HL-60 (cell line): ENCODE measurements around the gene SLC2A9.

ENCODE experiments used
- DNase-seq, 2 experiments: peaks; one replicate each; pipeline ENCODE4 v3.0.0-alpha.2; 2010 to 2020; ENCODE audit warnings: low read depth in 1 of 2, low spot score in 1 of 2
- H3K27ac ChIP-seq: fragments of 250-450 bp; sonication (Bioruptor Pico); replicated peaks from 2 replicates; pipeline ENCODE4 v1.5.1; 2020; ENCODE audit warnings: mild to moderate bottlenecking, moderate library complexity
- H3K27me3 ChIP-seq: fragments of 250-450 bp; sonication (Bioruptor Pico); 2 replicates; pipeline ENCODE4 v1.5.1; 2021; ENCODE audit warnings: mild to moderate bottlenecking, moderate library complexity; ENCODE audit not compliant: insufficient read depth, poor library complexity, severe bottlenecking
- H3K4me3 ChIP-seq: replicated peaks from 2 replicates; pipeline ENCODE4 v1.5.1; 2011; ENCODE audit warnings: mild to moderate bottlenecking, control low read depth, low read length; ENCODE audit not compliant: insufficient read depth
- GABPA ChIP-seq: IDR thresholded peaks from 2 replicates; pipeline ENCODE4 v1.6.1; 2012; ENCODE audit warnings: low read depth
- POLR2AphosphoS5 ChIP-seq: IDR thresholded peaks from 2 replicates; pipeline ENCODE4 v1.6.1; 2012; ENCODE audit warnings: low read depth
- SPI1 ChIP-seq: IDR thresholded peaks from 2 replicates; pipeline ENCODE4 v1.6.1; 2012; ENCODE audit warnings: low read depth, mild to moderate bottlenecking, borderline replicate concordance
- TF ChIP-seq, protein P1 (sequence below): IDR thresholded peaks from 2 replicates; pipeline ENCODE4 v1.6.1; 2012; ENCODE audit warnings: low read depth; ENCODE audit not compliant: insufficient replicate concordance
- TF ChIP-seq, protein P2 (sequence below): IDR thresholded peaks from one replicate; pipeline ENCODE4 v1.5.1; 2011; ENCODE audit warnings: low read length, control low read depth, inconsistent platforms; ENCODE audit not compliant: insufficient read depth

Gene SLC2A9

DNA sequence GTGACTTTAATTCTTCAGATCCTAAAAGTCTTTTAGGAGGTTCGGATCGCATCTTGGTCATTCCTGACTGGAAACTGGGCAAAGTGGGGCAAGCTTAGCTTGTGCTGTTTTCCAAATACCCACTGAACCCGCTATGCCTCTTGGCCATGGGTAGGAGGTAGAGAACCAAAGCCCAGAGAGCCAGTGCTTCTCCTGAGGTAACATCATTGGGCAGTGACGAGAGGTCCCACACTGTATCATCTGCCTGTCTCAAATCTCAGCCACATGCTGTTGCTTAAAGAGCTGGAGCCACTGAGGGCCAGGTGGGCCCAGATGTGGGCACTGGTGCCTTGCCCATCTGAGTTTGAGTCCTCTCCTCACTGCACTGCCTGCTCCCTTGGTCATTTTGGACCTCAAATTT is 68.2 kb downstream of the SLC2A9 start:
- Histone ChIP-seq H3K27ac (no peak overlapping the region), H3K4me3 (no peak overlapping the region), H3K27me3 (no peaks in the 10 kb centered on the region)
- TF ChIP-seq, protein P1, sequence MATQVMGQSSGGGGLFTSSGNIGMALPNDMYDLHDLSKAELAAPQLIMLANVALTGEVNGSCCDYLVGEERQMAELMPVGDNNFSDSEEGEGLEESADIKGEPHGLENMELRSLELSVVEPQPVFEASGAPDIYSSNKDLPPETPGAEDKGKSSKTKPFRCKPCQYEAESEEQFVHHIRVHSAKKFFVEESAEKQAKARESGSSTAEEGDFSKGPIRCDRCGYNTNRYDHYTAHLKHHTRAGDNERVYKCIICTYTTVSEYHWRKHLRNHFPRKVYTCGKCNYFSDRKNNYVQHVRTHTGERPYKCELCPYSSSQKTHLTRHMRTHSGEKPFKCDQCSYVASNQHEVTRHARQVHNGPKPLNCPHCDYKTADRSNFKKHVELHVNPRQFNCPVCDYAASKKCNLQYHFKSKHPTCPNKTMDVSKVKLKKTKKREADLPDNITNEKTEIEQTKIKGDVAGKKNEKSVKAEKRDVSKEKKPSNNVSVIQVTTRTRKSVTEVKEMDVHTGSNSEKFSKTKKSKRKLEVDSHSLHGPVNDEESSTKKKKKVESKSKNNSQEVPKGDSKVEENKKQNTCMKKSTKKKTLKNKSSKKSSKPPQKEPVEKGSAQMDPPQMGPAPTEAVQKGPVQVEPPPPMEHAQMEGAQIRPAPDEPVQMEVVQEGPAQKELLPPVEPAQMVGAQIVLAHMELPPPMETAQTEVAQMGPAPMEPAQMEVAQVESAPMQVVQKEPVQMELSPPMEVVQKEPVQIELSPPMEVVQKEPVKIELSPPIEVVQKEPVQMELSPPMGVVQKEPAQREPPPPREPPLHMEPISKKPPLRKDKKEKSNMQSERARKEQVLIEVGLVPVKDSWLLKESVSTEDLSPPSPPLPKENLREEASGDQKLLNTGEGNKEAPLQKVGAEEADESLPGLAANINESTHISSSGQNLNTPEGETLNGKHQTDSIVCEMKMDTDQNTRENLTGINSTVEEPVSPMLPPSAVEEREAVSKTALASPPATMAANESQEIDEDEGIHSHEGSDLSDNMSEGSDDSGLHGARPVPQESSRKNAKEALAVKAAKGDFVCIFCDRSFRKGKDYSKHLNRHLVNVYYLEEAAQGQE: no peak
- no peak for TF ChIP-seq GABPA
- TF ChIP-seq POLR2AphosphoS5: no peak
- no peak for TF ChIP-seq SPI1
- TF ChIP-seq, protein P2, sequence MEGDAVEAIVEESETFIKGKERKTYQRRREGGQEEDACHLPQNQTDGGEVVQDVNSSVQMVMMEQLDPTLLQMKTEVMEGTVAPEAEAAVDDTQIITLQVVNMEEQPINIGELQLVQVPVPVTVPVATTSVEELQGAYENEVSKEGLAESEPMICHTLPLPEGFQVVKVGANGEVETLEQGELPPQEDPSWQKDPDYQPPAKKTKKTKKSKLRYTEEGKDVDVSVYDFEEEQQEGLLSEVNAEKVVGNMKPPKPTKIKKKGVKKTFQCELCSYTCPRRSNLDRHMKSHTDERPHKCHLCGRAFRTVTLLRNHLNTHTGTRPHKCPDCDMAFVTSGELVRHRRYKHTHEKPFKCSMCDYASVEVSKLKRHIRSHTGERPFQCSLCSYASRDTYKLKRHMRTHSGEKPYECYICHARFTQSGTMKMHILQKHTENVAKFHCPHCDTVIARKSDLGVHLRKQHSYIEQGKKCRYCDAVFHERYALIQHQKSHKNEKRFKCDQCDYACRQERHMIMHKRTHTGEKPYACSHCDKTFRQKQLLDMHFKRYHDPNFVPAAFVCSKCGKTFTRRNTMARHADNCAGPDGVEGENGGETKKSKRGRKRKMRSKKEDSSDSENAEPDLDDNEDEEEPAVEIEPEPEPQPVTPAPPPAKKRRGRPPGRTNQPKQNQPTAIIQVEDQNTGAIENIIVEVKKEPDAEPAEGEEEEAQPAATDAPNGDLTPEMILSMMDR: no peak
- no peak for DNase-seq

DNA sequence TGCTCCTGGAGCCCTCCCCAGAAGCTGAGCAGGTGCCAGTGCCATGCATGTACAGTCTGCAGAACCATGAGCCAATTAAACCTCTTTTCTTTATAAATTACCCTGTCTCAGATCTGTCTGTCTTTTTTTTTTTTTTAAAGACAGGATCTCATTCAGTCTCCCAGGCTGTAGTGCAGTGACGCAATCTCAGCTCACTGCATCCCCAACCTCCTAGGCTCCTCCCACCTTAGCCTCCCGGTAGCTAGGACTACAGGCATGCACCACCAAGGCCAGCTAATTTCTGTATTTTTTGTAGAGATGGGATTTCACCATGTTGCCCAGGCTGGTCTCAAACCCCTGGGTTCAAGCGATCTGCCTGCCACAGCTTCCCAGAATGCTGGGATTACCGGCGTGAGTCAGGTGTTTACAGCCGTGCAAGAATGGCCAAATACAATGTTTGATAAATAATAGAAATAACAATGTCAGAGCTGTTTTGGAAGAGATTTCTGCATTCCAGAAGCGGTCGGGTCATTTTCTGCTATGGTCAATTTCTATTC is 68.8 kb downstream of the SLC2A9 start:
- Histone ChIP-seq H3K4me3 (no peak overlapping the region), H3K27me3 (no peaks in the 10 kb centered on the region), H3K27ac (no peak overlapping the region)
- DNase-seq: no peak
- TF ChIP-seq GABPA: no peak
- TF ChIP-seq, protein P2: no peak

DNA sequence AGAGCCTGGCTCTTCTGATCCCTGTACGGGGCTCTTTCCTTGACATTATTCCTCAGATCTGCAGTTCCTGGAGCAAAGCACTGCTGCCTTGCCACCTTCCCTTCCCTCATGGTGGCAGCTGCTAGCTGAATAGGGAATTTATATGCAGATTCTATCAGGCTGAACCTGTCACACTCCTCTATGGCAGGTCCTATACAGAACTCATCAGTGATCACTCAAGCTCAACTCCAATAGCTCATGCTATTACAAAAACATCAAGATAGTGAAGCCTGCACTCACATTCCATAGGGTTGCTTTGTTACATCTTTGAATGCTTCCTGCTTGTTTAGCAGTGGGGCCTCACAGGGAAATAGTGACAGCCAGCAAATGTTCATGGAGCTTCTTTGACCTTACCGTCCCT is 71.7 kb downstream of the SLC2A9 start:
- Histone ChIP-seq H3K27ac (no peak overlapping the region), H3K27me3 (no peaks in the 10 kb centered on the region), H3K4me3 (no peak overlapping the region)
- TF ChIP-seq POLR2AphosphoS5: no peak
- TF ChIP-seq, protein P1: no peak
- TF ChIP-seq GABPA: no peak
- TF ChIP-seq, protein P2: no peak
- TF ChIP-seq SPI1: no peak
- no peak for DNase-seq
